CMK (cell line): Measurements from ENCODE around the gene CCDC6.

Experiments used
- DNase-seq: peaks from one replicate; pipeline ENCODE4 v3.0.0-alpha.2; 2010; ENCODE audit warnings: low read depth

Gene CCDC6

DNA sequence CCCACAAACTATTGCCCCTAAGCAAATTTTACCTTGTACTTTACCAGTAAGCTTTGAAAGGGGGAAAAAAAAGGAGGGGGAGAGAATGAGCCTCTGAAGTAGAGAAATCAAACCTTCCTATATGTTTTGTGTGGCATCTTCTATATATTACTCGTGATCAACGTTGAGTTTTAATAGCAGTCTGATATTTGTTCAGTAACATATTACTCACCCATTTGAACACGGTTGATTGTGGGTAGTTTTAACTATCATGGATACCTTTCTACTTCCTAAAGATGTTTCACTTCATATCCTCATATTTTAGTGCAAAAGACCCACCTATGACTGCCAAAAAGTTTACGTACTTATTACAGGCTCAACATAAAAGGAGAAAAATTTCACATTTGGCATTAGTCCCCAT is 54.5 kb downstream of the CCDC6 start:
- DNase-seq, result no peak

DNA sequence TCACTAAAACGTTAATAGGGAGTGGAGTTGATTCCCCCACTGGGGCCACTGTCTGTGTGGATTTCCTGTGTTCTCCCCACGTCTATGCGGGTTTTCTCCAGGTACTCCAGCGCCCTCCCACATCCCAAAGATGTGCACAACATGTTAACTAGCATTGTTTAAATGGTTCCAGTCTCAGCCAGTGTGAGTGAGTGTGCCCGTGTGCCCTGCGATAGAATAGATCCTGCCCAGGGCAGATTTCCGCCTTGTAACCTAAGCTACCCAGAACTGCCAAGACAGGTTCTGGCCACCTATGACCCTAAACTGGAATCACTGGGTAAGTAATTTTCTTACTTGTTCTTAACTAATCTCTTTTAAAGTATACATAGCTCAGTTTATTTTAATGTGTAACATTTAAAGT is 58.5 kb downstream of the CCDC6 start:
- no peak for DNase-seq

DNA sequence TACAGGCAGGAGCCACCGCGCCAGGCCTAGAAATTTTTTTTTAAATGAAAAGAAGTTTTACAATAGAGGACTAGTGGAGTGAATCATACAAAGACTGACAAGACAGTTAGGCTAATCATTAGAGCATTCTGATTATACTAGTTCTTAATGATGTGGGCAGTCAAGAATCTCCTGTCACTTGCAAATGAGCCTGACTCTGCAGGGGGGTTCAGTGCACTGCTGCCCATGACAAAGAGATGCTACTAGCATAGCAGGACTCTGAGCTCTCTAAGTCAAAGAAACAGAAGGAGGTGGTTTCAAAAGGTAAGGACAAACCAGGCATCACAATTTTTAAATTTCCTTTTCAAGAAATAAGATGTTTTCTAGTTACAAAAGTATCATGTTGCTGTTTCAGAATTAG is 59.0 kb downstream of the CCDC6 start:
- no peak for DNase-seq

DNA sequence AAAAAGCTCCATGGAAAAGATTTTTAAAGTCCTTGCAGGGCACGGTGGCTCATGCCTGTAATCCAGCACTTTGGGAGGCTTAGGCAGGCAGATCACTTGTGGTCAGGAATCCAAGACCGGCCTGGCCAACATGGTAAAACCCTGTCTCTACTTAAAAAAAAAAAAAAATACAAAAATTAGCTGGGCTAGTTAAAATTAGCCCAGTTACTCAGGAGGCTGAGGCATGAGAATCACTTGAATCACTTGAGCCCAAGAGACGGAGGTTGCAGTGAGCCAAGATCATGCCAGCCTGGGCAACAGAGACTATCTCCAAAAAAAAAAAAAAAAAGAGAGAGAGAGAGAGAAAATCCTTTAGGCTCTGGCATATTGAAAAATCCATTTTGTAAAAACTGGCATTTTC is 61.9 kb downstream of the CCDC6 start:
- DNase-seq, result no peak

DNA sequence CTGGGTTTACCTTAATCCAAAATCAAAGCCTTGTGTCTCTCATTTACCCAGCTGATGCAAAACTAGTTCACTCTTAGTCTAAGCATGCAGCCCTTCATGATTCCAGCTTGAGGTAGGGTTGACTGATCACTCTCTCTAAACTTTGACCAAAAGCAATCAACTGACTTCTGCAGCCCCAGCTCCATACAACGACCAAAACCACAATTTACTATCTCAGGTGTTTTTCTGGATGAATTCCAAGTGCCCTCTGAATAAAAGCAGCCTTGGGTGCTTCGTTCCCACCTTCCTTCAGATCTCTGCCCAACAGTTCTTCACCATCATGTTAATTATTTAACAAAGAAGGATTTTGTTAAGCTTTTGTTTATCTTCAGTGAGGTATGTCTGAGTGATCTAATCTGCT is 62.6 kb downstream of the CCDC6 start:
- no peak for DNase-seq

DNA sequence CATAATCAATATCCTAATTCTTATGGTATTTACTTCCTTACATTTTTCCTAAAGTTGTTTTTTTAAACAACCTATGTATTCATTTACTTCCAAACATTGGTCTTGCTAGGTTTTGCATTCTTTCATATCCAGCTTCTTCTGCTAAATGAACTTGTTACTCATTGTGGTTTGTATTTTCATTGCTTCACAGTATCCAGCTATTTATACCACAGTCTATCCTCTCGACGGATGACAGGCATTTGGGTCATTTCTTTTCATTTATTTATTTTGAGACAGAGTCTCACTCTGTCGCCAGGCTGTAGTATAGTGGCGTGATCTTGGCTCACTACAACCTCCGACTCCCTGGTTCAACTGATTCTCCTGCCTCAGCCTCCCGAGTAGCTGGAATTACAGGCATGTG is 66.8 kb downstream of the CCDC6 start:
- no peak for DNase-seq

DNA sequence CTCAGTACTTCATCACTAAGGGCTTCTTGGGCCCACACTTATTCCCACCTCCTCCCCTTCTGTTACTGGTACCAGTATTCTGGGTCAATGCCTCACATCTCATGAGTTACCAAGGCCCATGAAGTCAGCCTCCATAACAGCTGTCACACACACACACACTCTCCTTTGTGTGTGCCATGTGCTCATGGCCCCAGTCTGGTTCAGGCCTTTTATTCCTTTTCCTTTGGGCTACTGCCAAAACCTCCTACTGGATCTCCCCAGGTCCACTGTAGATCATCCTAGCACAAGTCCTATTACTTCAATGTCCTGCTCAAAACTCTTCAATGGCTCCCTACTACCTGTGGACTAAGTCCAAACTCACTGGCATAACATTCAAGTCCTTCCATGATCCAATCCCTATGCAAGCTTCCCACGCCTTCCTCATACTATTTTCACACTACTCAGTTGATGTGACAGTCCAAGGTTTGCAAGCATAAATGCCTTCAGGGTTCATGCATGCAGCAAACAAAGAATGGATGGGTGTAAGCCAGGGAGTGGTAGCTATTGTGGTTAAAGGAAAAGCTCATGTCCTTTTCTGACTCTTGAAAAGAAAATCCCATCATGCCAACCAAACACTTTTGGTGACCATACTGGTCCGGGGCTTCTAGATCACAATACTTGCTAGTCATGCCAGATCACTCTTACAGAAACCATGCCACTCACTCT is 68.1 kb downstream of the CCDC6 start:
- no peak for DNase-seq

DNA sequence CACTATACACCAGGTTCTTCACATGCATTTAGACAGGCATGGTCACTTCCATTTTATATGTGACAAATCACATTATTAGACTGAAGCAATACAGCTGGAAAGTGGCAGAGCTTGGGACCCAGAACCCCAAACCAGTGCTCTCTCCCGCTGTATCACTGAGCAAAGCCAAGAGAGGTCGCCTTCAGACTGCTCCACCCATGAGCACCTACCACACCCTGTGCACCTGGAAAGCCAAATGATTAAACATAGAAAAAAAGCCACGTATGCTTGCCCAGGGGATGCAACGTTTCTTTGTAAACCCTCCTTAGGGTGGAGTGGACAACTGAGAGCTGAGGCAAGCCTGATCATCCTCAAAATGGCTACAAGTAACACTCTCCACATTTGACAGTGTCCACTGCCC is 72.5 kb downstream of the CCDC6 start:
- DNase-seq, result no peak

DNA sequence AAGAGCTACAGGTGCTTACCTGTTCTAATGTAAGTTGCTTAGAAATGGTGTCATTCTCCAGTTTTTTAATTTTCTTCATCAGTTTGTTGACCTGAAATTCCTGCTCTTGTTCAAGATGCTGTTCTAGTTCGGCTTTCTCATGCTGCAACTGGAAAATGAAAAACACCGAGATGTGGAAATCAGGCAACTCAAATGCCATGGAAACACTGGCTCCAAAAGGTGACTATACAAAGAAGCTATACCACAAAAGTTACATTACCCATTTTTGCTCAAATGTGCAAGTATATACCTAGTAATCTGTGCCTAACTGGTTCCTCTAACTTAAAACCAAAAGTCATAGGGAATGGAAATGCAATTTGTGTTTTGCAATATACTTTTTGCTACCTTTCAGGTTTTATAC is 73.8 kb downstream of the CCDC6 start:
- DNase-seq, result no peak

DNA sequence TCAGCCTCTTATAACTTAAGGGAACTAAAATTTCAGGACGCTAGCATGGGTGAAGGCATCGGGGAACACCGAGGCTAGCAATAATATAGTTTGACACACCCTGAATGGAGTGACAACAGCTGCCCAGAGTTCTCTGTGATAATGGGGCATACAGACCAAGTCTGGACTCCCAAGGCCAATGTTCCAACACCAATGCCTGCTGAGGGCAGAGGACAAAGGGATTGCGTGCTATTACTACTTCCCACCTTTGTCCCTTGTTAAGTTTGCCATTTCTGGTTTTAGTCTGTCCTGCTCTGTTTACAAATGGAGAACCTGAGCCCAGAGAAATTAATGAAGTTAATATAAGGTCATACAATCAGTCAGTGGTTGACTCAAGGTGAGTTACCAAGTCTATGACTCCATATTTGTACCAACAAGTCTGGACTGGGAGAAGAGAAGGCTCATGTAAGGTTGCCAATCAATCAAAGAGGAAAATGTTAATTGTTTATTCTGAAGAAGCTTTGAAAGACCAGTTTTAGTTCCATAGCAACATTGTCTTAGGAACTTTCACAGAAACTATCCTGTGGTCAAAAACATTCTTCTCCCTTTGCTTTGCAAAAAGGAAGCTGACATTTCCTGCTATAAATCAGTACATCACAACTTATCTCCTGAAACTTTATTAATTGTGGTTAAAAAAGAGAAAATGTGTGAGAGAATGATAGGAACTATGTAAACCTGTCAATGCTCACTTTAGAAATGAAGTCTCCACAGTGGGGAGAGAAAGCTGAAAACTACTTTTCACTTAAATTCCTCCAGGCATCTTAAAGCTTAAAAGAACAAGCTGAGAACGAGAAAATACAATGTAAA is 74.5 kb downstream of the CCDC6 start:
- peak; percentile 40 for DNase-seq

DNA sequence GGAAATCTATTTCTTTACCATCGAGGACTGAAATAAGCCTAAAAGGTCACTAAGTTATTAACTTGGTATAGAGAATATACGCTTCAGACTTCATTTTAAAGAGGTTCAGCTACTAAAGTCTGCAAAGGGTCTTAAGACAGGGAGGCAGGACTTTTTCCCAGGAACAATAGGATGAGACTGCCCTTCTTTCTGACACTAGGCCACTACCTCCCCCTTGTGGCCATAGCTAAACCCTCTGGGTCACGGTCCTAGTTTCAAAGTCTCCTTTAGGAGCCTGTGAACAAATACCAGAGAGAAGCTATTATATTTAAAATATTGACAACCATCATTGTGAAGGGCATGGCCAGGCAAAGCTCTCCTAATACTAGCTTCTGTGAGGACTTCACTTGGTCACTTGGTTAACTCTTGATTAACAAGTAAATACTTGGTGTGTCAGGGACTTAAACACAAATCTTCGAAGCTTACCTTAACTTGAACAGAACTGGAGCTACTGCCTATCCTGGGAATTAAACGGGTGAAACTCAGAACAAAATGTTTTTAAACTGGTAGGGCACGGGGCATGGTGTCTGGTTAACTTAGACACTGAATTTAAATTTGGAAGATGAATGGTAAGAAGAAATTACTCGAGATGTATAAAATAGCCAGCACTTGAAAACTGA is 75.6 kb downstream of the CCDC6 start:
- peak; percentile 48 for DNase-seq

DNA sequence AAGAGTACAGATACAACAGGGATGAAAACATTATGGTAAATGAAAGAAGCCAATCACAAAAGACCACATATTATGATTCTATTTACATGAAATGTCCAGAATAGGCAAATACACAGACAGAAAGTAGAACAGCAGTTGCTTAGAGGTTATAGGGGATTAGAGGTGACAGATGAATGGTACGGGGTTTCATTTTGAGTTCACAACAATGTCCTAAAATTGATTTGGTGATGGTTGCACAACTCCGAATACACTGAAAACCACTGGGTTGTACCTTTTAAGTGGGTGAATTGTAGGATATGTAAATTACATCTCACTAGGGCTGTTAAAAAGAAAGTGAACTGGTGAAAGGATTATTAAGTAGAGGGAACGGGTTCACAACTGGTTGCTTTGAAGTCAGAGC is 76.8 kb downstream of the CCDC6 start:
- no peak for DNase-seq

DNA sequence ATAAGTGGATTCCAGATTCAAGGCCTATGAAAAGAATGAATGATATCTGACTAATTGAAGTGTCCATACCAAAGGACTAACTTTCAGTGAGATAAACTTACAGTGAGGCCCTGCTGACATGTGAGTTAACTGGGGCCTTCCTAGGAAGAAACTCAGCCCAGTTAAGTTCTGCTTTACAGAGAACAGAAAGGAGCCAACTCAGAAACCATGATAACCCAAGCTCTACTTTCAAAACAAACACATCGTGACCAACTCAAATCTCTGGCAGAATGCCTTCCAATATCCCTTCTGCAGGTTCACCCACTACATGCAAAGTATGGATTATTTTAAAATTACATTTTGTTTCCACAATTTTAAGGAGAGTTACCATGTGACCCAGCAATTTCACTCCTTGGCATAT is 77.3 kb downstream of the CCDC6 start:
- no peak for DNase-seq

DNA sequence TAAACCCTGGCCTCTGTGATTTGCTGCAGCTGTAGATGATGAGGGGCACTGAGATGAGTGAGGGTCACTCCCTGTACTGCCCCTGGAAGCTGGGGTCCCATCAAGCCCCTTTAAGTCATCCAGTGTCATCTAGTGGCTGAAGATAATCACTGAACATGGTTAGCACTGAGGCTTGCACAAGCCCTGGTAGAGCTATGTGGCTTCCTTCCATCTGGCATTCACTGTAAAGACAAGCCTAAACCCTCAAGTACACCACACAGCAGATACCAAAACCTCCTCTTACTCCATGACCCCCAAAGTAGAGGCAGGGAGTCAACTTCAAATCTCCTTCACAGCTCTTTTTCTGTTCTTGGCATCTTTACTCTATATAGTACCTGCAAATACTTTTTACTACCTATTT is 80.4 kb downstream of the CCDC6 start:
- no peak for DNase-seq

DNA sequence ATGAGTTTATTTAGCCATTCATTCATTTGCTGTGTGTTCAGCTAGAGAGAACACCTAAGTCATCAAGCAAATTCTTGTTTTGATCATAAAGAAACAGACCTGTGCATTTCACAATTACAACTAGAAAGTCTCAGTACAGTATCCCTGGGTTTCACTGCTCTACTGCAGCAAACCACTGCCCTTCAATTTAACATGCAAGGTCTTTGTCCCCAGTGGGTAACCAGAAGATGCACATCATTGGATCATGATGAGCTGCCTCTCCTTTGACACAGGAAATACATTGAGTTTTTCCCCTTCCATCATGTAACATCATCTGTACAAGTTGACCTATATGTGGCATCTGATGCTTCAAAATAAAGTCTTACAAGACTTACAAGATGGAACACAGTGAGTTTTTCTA is 82.6 kb downstream of the CCDC6 start:
- no peak for DNase-seq

DNA sequence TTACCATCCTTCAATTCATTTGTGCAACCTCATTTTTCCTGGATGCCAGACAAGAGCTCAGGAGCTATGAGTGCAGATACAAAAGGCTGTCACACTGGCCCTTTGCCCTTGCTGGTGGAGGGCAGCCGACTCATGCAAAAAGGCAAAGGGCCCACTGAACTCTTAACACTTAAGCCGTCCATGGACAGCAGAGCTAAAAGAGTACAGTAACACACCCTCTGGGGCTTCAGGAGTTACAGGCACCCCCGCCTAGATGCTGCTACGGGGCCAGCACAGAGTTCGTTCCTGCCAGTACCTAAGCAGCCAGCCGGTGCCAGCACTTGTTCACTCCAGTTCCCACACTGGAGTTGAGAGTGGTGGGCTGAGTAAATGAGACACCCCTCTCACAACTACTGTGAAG is 83.2 kb downstream of the CCDC6 start:
- DNase-seq, result no peak

DNA sequence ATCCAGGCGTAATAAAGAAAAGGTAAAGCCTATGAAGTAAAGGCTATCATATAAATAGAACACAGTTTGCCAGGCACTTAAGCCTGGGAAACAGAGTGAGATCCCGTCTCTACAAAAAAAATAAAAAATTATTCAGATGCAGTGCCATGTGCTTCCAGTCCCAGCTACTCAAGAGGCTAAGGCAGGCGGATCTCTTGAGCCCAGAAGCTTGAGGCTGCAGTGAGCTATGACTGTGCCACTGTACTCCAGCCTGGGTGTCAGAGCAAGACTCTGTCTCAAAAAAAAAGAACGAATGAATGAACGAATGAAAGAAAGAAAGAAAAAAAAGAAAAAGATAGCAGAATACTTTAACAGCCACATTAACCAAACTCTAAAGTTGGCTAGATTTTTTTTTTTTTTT is 85.9 kb downstream of the CCDC6 start:
- DNase-seq, result no peak

DNA sequence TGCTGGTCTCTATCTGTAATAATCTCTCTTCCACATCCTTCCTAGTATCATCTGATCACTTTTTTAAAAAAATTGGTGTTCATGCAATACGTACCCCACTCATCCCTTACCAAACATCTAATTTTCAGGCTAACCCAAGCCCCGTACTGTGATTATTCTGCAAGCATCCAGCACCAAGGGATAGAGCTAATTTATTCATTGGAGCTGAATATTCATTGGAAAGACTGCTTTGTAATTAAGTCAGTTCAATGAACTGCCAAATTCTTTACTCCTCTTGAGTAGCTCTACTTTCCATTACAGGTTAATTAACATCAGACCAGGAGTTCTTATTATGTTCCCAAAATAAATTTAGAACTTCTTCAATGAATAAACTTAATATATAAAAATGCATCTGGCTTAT is 86.7 kb downstream of the CCDC6 start:
- DNase-seq, result no peak

DNA sequence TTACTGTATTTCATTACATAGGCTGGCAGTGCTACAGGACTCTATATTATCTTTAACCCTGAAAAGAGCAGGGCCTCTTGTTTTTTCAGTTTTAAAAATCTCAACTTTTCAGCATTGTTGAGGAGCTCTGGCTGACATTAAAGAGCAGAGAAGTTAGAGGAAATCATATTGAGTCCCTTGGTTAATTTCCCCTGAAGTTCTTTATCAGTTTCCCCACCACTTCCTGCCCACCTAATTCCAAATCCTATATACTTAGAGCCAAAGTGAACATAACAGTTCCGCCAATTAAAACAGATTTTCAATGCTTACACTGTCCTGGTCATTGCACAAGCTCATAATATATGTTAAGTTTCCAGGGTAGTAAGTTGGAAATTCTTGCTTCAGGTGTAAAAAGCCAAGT is 87.1 kb downstream of the CCDC6 start:
- DNase-seq, result no peak

DNA sequence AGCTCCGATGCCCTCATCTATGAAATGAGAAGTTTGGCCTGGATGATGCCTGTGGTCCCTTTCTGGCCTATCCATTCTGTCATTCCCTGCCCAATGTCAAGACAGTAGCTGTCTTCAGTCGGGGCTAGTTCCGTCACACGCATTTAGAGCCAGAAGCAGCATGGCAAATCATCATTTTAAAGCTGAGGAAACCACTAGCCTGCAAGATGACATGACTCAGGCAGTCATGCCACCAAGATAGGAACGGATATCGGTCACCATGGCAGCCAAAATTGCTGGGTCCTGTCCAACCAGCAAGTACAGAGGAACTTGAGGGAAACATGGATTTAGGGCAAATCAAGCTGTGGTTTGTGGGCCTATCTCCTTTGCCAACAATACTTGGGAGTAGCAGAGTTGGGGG is 88.6 kb downstream of the CCDC6 start:
- no peak for DNase-seq

DNA sequence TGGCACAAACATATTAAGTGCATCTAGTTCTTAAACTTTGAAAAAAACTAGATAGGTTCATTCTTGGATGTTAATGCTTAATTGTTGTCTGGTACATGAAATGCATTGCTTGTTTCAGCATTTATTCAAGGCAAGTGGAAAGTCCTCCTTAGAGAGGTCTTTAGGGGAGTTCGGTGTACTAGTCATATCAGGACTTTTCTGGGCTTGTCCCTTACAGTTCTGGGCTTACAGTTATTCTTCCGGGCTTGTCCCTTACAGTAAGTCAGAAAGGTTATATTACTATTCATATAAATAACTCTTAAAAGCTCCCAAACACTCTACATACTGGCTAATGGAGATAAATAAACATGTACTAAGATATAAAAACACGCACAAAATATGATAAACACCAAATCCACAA is 91.5 kb downstream of the CCDC6 start:
- no peak for DNase-seq

DNA sequence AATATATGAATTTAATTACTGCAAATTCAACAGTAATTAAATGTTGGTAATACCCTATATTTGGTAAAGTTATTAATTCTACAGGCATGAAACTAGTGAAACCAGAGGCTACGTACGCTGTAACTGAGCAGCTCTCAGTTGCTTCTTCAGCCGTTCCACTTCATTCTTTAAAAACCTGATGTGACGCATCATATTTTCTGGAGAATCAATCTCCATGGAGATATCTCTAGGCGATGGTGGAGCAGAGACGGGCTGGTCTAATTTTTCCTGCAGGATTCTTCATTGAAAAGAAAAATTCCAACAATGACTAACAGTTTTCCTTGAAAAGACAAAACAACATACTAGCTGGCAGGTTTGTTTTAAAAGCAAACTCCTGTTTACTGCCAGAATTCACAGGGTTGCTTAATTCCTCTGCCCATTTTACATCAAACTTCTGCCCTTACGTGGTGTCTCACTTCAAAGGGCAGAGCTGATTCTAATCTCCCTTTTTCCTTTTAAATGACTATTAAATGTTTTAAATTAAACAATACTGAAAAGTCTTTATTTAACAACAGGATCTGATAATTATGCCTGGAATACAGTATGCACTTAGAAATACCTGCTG is 93.7 kb downstream of the CCDC6 start:
- DNase-seq, result no peak

DNA sequence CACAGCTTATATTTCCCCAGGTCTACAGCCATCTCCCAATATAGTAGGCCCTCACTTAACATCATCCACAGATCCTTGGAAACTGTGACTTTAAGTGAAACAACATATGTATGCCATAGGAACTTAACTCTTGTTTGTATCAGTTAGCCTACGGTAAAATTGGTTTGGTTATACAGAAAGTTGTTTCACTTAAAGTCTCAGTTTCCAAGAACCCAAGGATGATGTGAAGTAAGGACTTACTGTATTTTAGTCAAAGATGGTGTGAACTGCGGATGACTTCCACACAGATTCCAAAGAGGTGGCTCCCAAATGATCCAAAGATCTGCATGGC is 96.7 kb downstream of the CCDC6 start:
- no peak for DNase-seq
